Pancreas (tissue), 10 donors: ENCODE data around the gene NT5C1B. TPM values are rescaled to one million over a fixed set of nuclear protein-coding genes. Genes with fewer than 3 reads are reported as not detected.

Source experiments
- ATAC-seq, 4 donors: fragments of 200-7000 bp; cut with Tn5 transposase; one replicate each; pipeline versions ENCODE4 v1.8.0 to v1.9.1; 2020; ENCODE audit warnings: mild to moderate bottlenecking in 4 of 4, moderate library complexity in 4 of 4
- DNase-seq, 6 donors: peaks; one replicate each; pipeline ENCODE4 v3.0.0-alpha.2; 2020
- FAIRE-seq: peaks from 2 replicates; lab custom pipeline; 2012; peaks lifted over from hg19 to GRCh38; lab: Jason Lieb, UNC
- H3K27ac ChIP-seq, 4 donors: fragments of 200-600 bp; sonication (generic); 1 replicate in 3 of 4; 2 replicates in 1 of 4; pipeline versions ENCODE4 v1.5.0 to v1.8.0; 2020
- H3K27me3 ChIP-seq, 4 donors: fragments of 200-600 bp; one replicate each; pipeline ENCODE4 v1.8.0; 2021
- H3K36me3 ChIP-seq, 3 donors: fragments of 200-600 bp; sonication (generic) in 1 of 3; one replicate each; pipeline versions ENCODE4 v1.5.0 to v1.8.0; 2020 to 2021
- H3K4me1 ChIP-seq, 3 donors: fragments of 200-600 bp; one replicate each; pipeline ENCODE4 v1.8.0; 2021
- H3K4me3 ChIP-seq, 4 donors: fragments of 200-600 bp; sonication (generic) in 2 of 4; one replicate each; pipeline versions ENCODE4 v1.5.0 to v1.8.0; 2020 to 2021
- H3K9me3 ChIP-seq, 4 donors: fragments of 200-600 bp; one replicate each; pipeline ENCODE4 v1.8.0; 2021
- WGBS, 2 donors: extraction: QIAGEN DNeasy Blood & Tissue Kit; methylation state at CpG; one replicate each; pipeline ENCODE4 v1.1.7; 2013; 5-methylcytosine and 5-hydroxymethylcytosine counted together
- intact Hi-C, 3 donors: fragments of 100-400 bp; cut with DNase I; formaldehyde crosslinking; loops; one replicate each; pipeline versions ENCODE4 v1.11.1 to v1.14.2; 2022
- polyA plus RNA-seq, 2 donors: library from polyadenylated mRNA; stranded (reverse); fragments of 200-250 nt; gene quantifications; one replicate each; pipeline ENCODE4 v1.2.3, GENCODE V29; 2013
- total RNA-seq, 6 donors: library from RNA; stranded (reverse); fragmentation: NEBNext Ultra II Directional in 4 of 6; extraction: Animal tissue kit (Norgen Biotek cat#: 25700) in 4 of 6; gene quantifications; one replicate each; pipeline versions ENCODE4 v1.2.1 to v1.2.4, GENCODE V29; 2021 to 2023
- TF ChIP-seq, protein P1 (sequence below), 4 donors: fragments of 200-600 bp; sonication (generic) in 3 of 4; IDR thresholded peaks; one replicate each; pipeline versions ENCODE4 v1.5.0 to v1.8.0; 2021; ENCODE audit warnings: antibody characterized with exemption in 4 of 4
- donor health status: healthy with polysubstance abuse.
- donor health status: DM: no; HTN: no; CAD: no; lungs with moderate emphysema.
- donor health status: DM: no; HTN: no; CAD: no.
- donor health status: control.
- donor health status: control.
- donor health status: Bipolar disorder and iron deficiency.
- donor health status: DM: yes; HTN: yes; CAD: no.
- donor health status: DM: no; HTN: no; CAD: no.
- donor health status: DM: no; HTN: no; CAD: no.
- donor health status: DM: yes; HTN: yes; CAD: no.

NT5C1B gene
- total and polyA plus RNA-seq, 8 donors = 0.05 TPM; not detected in 7

DNA sequence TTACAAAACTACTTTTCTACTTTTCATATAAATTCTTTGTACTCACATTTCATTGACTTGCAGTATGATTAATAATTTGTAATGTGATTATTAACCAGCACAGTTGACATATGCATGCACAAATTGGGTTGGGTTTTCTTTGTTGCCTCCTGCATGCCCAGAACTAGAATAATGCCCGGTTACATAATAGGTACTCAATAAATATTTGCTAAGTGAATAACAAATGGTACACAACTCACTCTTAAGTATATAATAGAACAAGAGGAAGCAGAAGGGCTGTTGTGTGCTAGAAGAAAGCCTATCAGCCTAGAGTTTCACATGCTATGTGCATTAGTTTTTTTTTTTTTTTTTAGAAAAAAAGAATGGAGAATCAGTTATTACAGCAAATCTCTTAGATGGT lies 38.2 kb downstream of the NT5C1B start:
- DNase-seq (no peak), FAIRE-seq (no peak)

DNA sequence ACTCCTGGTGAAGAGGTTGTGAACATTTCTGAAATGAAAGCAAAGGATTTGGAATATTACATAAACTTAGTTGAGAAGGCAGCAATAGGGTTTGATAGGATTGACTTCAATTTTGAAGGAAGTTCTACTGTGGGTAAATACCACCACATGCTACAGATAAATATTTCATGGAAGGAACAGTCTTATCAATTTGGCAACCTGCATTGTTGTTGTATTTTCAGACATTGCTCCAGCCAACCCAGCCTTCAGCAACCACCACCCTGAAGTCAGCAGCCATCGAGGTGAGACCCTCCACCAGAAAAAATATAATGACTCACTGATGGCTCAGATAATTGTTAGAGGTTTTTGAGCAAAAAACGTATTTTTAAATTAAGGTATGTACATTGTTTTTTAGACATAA lies 38.9 kb downstream of the NT5C1B start:
- no peak for DNase-seq
- no peak overlapping the region for H3K27ac ChIP-seq
- H3K9me3 ChIP-seq = no peaks in the 10 kb centered on the region
- H3K4me3 ChIP-seq = no peak overlapping the region
- WGBS, 2 donors = 33 to 53% methylated on average over 2 of the region's 2 CpGs
- no peak for FAIRE-seq
- H3K4me1 ChIP-seq = peaks cover 9 to 24% (median 19%) of the 10 kb centered on the region in 3 donors
- H3K27me3 ChIP-seq = no peaks in the 10 kb centered on the region
- TF ChIP-seq, protein P1, sequence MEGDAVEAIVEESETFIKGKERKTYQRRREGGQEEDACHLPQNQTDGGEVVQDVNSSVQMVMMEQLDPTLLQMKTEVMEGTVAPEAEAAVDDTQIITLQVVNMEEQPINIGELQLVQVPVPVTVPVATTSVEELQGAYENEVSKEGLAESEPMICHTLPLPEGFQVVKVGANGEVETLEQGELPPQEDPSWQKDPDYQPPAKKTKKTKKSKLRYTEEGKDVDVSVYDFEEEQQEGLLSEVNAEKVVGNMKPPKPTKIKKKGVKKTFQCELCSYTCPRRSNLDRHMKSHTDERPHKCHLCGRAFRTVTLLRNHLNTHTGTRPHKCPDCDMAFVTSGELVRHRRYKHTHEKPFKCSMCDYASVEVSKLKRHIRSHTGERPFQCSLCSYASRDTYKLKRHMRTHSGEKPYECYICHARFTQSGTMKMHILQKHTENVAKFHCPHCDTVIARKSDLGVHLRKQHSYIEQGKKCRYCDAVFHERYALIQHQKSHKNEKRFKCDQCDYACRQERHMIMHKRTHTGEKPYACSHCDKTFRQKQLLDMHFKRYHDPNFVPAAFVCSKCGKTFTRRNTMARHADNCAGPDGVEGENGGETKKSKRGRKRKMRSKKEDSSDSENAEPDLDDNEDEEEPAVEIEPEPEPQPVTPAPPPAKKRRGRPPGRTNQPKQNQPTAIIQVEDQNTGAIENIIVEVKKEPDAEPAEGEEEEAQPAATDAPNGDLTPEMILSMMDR (IDR thresholded peaks at IDR 0.05) = no peak
- ATAC-seq = peak; percentile 47 to 73 (median 64)
- intact Hi-C loops = no loop called here
- peaks cover 0 to 9% (median 3%) of the 10 kb centered on the region in 3 donors for H3K36me3 ChIP-seq

More for the DNA sequence above, 38.2 kb downstream of the NT5C1B start:
- ATAC-seq = peak; percentile 72 to 84 (median 78)
- 8 to 13% methylated on average over 1 of the region's 1 CpG for WGBS, 2 donors
- Histone ChIP-seq H3K4me3 (no peak overlapping the region), H3K36me3 (peaks cover 0 to 10% (median 3%) of the 10 kb centered on the region in 3 donors), H3K27ac (peak overlapping the region in 1 of 4 donors; percentile 1), H3K4me1 (peaks cover 9 to 24% (median 19%) of the 10 kb centered on the region in 3 donors), H3K27me3 (no peaks in the 10 kb centered on the region), H3K9me3 (no peaks in the 10 kb centered on the region)
- TF ChIP-seq, protein P1 (IDR thresholded peaks at IDR 0.05) = no peak
- intact Hi-C loops = no loop called here

DNA sequence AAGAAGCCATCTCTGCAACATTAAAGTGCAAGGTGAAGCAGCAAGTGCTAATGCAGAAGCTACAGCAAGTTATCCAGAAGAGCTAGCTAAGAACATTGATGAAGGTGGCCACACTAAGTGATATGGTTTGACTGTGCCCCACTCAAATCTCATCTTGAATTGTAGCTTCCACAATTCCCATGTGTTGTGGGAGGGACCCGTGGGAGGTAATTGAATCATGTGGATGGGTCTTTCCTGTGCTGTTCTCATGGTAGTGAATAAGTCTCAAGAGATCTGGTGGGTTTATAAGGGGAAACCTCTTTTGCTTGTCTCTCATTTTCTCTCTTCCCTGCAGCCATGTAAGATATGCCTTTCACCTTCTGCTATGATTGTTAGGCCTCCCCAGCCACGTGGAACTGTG lies 40.3 kb downstream of the NT5C1B start:
- Histone ChIP-seq H3K4me1 (peaks cover 9 to 24% (median 19%) of the 10 kb centered on the region in 3 donors), H3K27me3 (no peaks in the 10 kb centered on the region), H3K27ac (no peak overlapping the region), H3K36me3 (no peaks in the 10 kb centered on the region), H3K9me3 (no peaks in the 10 kb centered on the region), H3K4me3 (no peak overlapping the region)
- no peak for DNase-seq
- FAIRE-seq = no peak
- ATAC-seq = no peak
- 93 to 94% methylated on average over 2 of the region's 2 CpGs for WGBS, 2 donors
- intact Hi-C loops = no loop called here
- TF ChIP-seq, protein P1 (IDR thresholded peaks at IDR 0.05) = no peak

DNA sequence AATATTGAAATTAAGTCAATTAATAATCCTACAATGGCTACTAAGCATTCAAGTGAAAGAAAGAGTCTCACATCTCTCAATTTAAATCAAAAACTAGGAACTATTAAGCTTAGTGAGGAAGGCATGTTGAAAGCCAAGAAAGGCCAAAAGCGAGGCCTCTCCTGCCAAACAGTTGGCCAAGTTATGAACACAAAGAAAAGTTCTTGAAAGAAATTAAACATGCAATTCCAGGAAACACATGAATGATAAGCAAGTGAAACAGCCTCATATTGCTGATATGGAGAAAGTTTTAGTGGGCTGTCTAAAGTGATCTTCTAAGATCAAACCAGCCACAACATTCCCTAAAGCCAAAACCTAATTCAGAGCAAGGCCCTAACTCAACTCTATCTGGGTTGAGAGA lies 40.7 kb downstream of the NT5C1B start:
- H3K27me3 ChIP-seq = no peaks in the 10 kb centered on the region
- intact Hi-C loops = no loop called here
- no peak overlapping the region for H3K4me3 ChIP-seq
- H3K27ac ChIP-seq = no peak overlapping the region
- FAIRE-seq = no peak
- no peak for DNase-seq
- H3K36me3 ChIP-seq = no peaks in the 10 kb centered on the region
- WGBS, 2 donors = 68% methylated on average over 1 of the region's 1 CpG
- peaks cover 9 to 24% (median 19%) of the 10 kb centered on the region in 3 donors for H3K4me1 ChIP-seq
- no peaks in the 10 kb centered on the region for H3K9me3 ChIP-seq
- ATAC-seq = no peak
- TF ChIP-seq, protein P1 (IDR thresholded peaks at IDR 0.05) = no peak

DNA sequence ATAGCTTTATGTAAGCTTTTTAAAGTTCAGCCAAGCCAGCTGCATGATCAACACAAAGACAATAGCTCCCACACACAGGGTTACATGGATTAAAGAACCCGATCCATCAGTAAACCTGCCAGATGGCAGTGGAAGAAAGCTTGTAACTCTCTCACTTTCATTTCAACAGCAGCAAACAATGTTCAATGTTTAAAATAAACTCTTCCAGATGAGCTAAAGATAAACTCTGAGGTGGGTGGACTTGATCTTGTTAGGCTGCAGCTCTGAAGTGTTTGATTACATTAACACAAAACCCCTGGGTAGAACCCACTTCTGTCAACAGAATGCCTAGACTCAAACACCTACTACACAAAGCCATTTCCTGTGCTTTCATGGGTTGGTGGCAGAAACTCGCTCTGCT lies 42.8 kb downstream of the NT5C1B start:
- no peaks in the 10 kb centered on the region for H3K9me3 ChIP-seq
- H3K4me3 ChIP-seq = no peak overlapping the region
- H3K27ac ChIP-seq = no peak overlapping the region
- no peaks in the 10 kb centered on the region for H3K36me3 ChIP-seq
- peaks cover 8 to 11% (median 10%) of the 10 kb centered on the region in 3 donors for H3K4me1 ChIP-seq
- TF ChIP-seq, protein P1 (IDR thresholded peaks at IDR 0.05) = no peak
- DNase-seq (no peak), FAIRE-seq (no peak), ATAC-seq (no peak)
- intact Hi-C loops = no loop called here
- 86 to 92% methylated on average over 2 of the region's 2 CpGs for WGBS, 2 donors
- no peaks in the 10 kb centered on the region for H3K27me3 ChIP-seq
